ENCODE results near the gene ITGAV. TPM values are rescaled to one million over a fixed set of nuclear protein-coding genes. Genes with fewer than 3 reads are reported as not detected.

Gene ITGAV
- total RNA-seq (ENCODE audit: unreplicated experiment): 21.9 TPM
- long read RNA-seq: 0 reads

GRCh38 chr2:186589612-186590349 is at the start of gene ITGAV:
Gene ITGAV (plus strand): TSS chr2:186590056. CDS start chr2:186590339, 283 bp downstream.
- Mint-ChIP-seq H3K27ac (ENCODE audit: unreplicated experiment) (peak within 1 kb of the TSS; percentile 93), H3K4me1 (ENCODE audit: low read depth, unreplicated experiment) (peaks cover 11% of the 10 kb centered on the region)

GRCh38 chr2:186540941-186541340 is 48.9 kb upstream of the ITGAV start:
- DNase-seq: no peak
- H3K27me3 Mint-ChIP-seq (ENCODE audit: unreplicated experiment): no peaks in the 10 kb centered on the region

More at GRCh38 chr2:186589612-186590349, at the start of gene ITGAV:
- H3K27me3 Mint-ChIP-seq (ENCODE audit: unreplicated experiment): peaks cover 3% of the 10 kb centered on the region
- peaks cover 5% of the 10 kb centered on the region for H3K9me3 Mint-ChIP-seq (ENCODE audit: unreplicated experiment)
- peaks cover 4% of the 10 kb centered on the region for H3K36me3 Mint-ChIP-seq (ENCODE audit: unreplicated experiment)
- peak within 1 kb of the TSS; percentile 96 for H3K4me3 Mint-ChIP-seq (ENCODE audit: unreplicated experiment)
- peak; percentile 92 for DNase-seq
- TF ChIP-seq, protein P1, sequence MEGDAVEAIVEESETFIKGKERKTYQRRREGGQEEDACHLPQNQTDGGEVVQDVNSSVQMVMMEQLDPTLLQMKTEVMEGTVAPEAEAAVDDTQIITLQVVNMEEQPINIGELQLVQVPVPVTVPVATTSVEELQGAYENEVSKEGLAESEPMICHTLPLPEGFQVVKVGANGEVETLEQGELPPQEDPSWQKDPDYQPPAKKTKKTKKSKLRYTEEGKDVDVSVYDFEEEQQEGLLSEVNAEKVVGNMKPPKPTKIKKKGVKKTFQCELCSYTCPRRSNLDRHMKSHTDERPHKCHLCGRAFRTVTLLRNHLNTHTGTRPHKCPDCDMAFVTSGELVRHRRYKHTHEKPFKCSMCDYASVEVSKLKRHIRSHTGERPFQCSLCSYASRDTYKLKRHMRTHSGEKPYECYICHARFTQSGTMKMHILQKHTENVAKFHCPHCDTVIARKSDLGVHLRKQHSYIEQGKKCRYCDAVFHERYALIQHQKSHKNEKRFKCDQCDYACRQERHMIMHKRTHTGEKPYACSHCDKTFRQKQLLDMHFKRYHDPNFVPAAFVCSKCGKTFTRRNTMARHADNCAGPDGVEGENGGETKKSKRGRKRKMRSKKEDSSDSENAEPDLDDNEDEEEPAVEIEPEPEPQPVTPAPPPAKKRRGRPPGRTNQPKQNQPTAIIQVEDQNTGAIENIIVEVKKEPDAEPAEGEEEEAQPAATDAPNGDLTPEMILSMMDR (IDR thresholded peaks at IDR 0.05; ENCODE audit: partially characterized antibody, unreplicated experiment): no peak

GRCh38 chr2:186542002-186542401 is 47.9 kb upstream of the ITGAV start:
- no peaks in the 10 kb centered on the region for H3K27me3 Mint-ChIP-seq (ENCODE audit: unreplicated experiment)
- H3K36me3 Mint-ChIP-seq (ENCODE audit: unreplicated experiment): no peaks in the 10 kb centered on the region
- H3K4me1 Mint-ChIP-seq (ENCODE audit: low read depth, unreplicated experiment): no peaks in the 10 kb centered on the region
- no peak for DNase-seq
- no peak overlapping the region for H3K4me3 Mint-ChIP-seq (ENCODE audit: unreplicated experiment)
- TF ChIP-seq, protein P1 (IDR thresholded peaks at IDR 0.05; ENCODE audit: partially characterized antibody, unreplicated experiment): no peak
- H3K9me3 Mint-ChIP-seq (ENCODE audit: unreplicated experiment): no peaks in the 10 kb centered on the region
- H3K27ac Mint-ChIP-seq (ENCODE audit: unreplicated experiment): no peak overlapping the region

More at GRCh38 chr2:186540941-186541340, 48.9 kb upstream of the ITGAV start:
- H3K4me1 Mint-ChIP-seq (ENCODE audit: low read depth, unreplicated experiment): no peaks in the 10 kb centered on the region
- TF ChIP-seq, protein P1 (IDR thresholded peaks at IDR 0.05; ENCODE audit: partially characterized antibody, unreplicated experiment): no peak
- H3K9me3 Mint-ChIP-seq (ENCODE audit: unreplicated experiment): no peaks in the 10 kb centered on the region
- H3K36me3 Mint-ChIP-seq (ENCODE audit: unreplicated experiment): no peaks in the 10 kb centered on the region
- H3K27ac Mint-ChIP-seq (ENCODE audit: unreplicated experiment): no peak overlapping the region
- no peak overlapping the region for H3K4me3 Mint-ChIP-seq (ENCODE audit: unreplicated experiment)

GRCh38 chr2:186543561-186544131 is 46.2 kb upstream of the ITGAV start:
- H3K27me3 Mint-ChIP-seq (ENCODE audit: unreplicated experiment): no peaks in the 10 kb centered on the region
- TF ChIP-seq, protein P1 (IDR thresholded peaks at IDR 0.05; ENCODE audit: partially characterized antibody, unreplicated experiment): no peak
- no peak for DNase-seq
- no peak overlapping the region for H3K4me3 Mint-ChIP-seq (ENCODE audit: unreplicated experiment)
- H3K4me1 Mint-ChIP-seq (ENCODE audit: low read depth, unreplicated experiment): no peaks in the 10 kb centered on the region
- no peaks in the 10 kb centered on the region for H3K36me3 Mint-ChIP-seq (ENCODE audit: unreplicated experiment)
- no peak overlapping the region for H3K27ac Mint-ChIP-seq (ENCODE audit: unreplicated experiment)
- H3K9me3 Mint-ChIP-seq (ENCODE audit: unreplicated experiment): no peaks in the 10 kb centered on the region

GRCh38 chr2:186544255-186544675 is 45.6 kb upstream of the ITGAV start:
- H3K9me3 Mint-ChIP-seq (ENCODE audit: unreplicated experiment): no peaks in the 10 kb centered on the region
- no peaks in the 10 kb centered on the region for H3K27me3 Mint-ChIP-seq (ENCODE audit: unreplicated experiment)
- no peak for DNase-seq
- H3K36me3 Mint-ChIP-seq (ENCODE audit: unreplicated experiment): no peaks in the 10 kb centered on the region
- no peak overlapping the region for H3K4me3 Mint-ChIP-seq (ENCODE audit: unreplicated experiment)
- H3K4me1 Mint-ChIP-seq (ENCODE audit: low read depth, unreplicated experiment): no peaks in the 10 kb centered on the region
- TF ChIP-seq, protein P1 (IDR thresholded peaks at IDR 0.05; ENCODE audit: partially characterized antibody, unreplicated experiment): no peak
- H3K27ac Mint-ChIP-seq (ENCODE audit: unreplicated experiment): no peak overlapping the region
